ENCODE results near the gene WWC2. TPM values are rescaled to one million over a fixed set of nuclear protein-coding genes. Genes with fewer than 3 reads are reported as not detected.

Gene WWC2
- total RNA-seq, 1 donor from 2014 or later, result 24.6 TPM

DNA sequence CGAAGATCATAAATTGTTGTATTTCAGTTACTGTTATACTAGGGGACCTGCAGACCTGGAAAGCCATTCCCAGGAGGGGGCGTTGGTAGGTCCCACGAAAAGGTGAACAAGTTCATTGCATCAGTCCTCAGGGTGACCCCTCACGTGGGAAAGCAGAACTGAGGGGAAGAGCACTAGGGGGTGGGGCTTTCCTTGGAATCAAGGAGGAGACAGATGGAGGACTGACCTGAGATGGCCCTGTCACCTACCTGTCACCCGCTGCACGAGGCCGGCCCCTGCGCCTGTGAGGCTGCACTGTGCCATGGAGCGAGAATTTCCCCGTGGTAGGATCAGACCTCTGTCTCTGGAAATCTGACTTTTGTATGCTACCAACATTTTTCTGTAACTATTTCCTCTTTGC is 265.0 kb downstream of the WWC2 start:
- Mint-ChIP-seq H3K4me3 (no peak overlapping the region), H3K27me3 (no peaks in the 10 kb centered on the region), H3K9me3 (no peaks in the 10 kb centered on the region), H3K36me3 (no peaks in the 10 kb centered on the region), H3K27ac (no peak overlapping the region), H3K4me1 (ENCODE audit: unreplicated experiment) (peaks cover 12% of the 10 kb centered on the region)
- TF ChIP-seq, protein P1, sequence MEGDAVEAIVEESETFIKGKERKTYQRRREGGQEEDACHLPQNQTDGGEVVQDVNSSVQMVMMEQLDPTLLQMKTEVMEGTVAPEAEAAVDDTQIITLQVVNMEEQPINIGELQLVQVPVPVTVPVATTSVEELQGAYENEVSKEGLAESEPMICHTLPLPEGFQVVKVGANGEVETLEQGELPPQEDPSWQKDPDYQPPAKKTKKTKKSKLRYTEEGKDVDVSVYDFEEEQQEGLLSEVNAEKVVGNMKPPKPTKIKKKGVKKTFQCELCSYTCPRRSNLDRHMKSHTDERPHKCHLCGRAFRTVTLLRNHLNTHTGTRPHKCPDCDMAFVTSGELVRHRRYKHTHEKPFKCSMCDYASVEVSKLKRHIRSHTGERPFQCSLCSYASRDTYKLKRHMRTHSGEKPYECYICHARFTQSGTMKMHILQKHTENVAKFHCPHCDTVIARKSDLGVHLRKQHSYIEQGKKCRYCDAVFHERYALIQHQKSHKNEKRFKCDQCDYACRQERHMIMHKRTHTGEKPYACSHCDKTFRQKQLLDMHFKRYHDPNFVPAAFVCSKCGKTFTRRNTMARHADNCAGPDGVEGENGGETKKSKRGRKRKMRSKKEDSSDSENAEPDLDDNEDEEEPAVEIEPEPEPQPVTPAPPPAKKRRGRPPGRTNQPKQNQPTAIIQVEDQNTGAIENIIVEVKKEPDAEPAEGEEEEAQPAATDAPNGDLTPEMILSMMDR (conservative IDR thresholded peaks at IDR 0.05), result no peak
- DNase-seq (ENCODE audit: extremely low spot score, unreplicated experiment), result no peak

DNA sequence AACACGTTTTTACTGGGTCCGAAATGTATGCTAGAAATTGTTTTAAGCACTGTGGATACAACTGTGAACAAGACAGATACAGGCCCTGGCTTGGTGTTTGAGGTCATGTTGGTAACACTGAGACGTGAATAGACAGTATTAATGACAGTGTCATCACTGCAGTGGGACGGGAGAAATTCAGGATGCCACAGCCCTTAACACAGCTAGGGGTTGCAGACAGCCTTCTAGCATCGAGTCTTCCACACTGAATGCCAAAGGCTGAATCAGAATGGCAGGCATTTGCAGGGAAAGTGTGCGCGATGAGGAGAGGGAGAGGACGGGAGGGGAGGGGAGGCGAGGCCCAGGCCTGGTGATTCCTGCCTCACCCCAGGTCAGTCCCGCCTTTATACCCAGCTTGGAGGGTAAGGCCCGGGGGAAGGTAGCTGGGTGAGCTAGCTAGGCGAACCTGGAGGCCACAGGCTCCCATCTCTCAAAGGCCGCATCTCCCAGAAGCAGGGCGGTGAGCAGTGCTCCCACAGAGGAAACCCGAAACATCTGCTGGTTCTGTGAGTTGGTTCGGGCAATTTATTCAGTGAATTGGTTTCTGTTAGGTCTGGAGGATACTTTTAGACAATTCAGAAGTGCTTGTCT is 267.3 kb downstream of the WWC2 start:
- DNase-seq (ENCODE audit: extremely low spot score, unreplicated experiment), result no peak
- Mint-ChIP-seq H3K27ac (no peak overlapping the region), H3K36me3 (no peaks in the 10 kb centered on the region), H3K9me3 (no peaks in the 10 kb centered on the region), H3K4me3 (no peak overlapping the region), H3K4me1 (ENCODE audit: unreplicated experiment) (peaks cover 12% of the 10 kb centered on the region), H3K27me3 (no peaks in the 10 kb centered on the region)
- TF ChIP-seq, protein P1 (conservative IDR thresholded peaks at IDR 0.05), result no peak

DNA sequence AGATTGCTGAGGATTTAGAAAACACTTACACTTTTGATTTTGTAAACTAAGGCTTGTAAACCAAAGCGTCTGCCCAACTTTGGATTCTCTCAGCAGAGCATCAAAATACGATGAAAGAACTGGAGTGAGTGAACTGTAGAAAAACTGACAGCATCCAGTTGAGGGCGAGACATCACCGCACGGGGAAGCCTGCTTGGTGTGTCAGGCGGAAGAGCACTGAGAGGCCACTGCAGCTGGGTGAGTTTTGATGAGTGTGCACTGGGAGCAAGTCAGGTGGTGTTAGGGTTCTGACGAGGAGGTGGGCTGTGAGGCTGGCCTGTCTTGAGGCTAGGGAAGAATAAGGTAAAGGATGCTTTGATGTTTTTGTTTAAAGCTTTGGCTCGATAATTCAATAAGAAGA is 270.0 kb downstream of the WWC2 start:
- Mint-ChIP-seq H3K9me3 (peaks cover 5% of the 10 kb centered on the region), H3K4me1 (ENCODE audit: unreplicated experiment) (peaks cover 12% of the 10 kb centered on the region), H3K36me3 (no peaks in the 10 kb centered on the region), H3K27me3 (no peaks in the 10 kb centered on the region), H3K27ac (no peak overlapping the region), H3K4me3 (no peak overlapping the region)
- TF ChIP-seq, protein P1 (conservative IDR thresholded peaks at IDR 0.05), result no peak
- no peak for DNase-seq (ENCODE audit: extremely low spot score, unreplicated experiment)

Other genes with a start within 250 kb of the WWC2 start
- gene DCTD, start 181.9 kb upstream of the WWC2 start, total RNA-seq (ENCODE audit: low replicate concordance), result 58.7 and 80.3 TPM in 2 replicates
- gene CLDN22, start 221.0 kb downstream of the WWC2 start, total RNA-seq (ENCODE audit: low replicate concordance), result not detected in 2 replicates
- gene CLDN24, start 223.2 kb downstream of the WWC2 start, total RNA-seq (ENCODE audit: low replicate concordance), result not detected in 2 replicates

All from type B pancreatic cell (in vitro differentiated cells).